HL-60 (cell line): ENCODE results near the gene HDAC7.

Experiments used
- CTCF ChIP-seq: IDR thresholded peaks from one replicate; pipeline ENCODE4 v1.5.1; 2011; ENCODE audit warnings: low read length, control low read depth, inconsistent platforms; ENCODE audit not compliant: insufficient read depth
- GABPA ChIP-seq: IDR thresholded peaks from 2 replicates; pipeline ENCODE4 v1.6.1; 2012; ENCODE audit warnings: low read depth

GRCh38 chr12:47860873-47861272 is 41.2 kb upstream of the HDAC7 start:
- TF ChIP-seq CTCF (no peak), GABPA (no peak)
